Astrocyte (in vitro differentiated cells and primary cell): ENCODE results near the gene ADRA2C. TPM values are rescaled to one million over a fixed set of nuclear protein-coding genes. Genes with fewer than 3 reads are reported as not detected.

ENCODE experiments used
- DNase-seq: peaks from one replicate; pipeline ENCODE4 v3.0.0-alpha.2; 2010; ENCODE audit warnings: low read depth
- FAIRE-seq: peaks from 2 replicates; lab custom pipeline; 2011; peaks lifted over from hg19 to GRCh38; lab: Jason Lieb, UNC
- H2AFZ ChIP-seq: 2 replicates; pipeline ENCODE4 v1.6.0; 2012; ENCODE audit warnings: low read depth, low read length, inconsistent platforms
- H3K27ac ChIP-seq: 2 replicates; pipeline ENCODE4 v1.5.1; 2011; ENCODE audit warnings: low read depth, low read length, inconsistent platforms
- H3K27me3 ChIP-seq: 2 replicates; pipeline ENCODE4 v1.6.0; 2011; ENCODE audit warnings: low read length, inconsistent platforms; ENCODE audit not compliant: insufficient read depth
- H3K36me3 ChIP-seq: 2 replicates; pipeline ENCODE4 v1.5.1; 2011; ENCODE audit warnings: low read length, inconsistent platforms; ENCODE audit not compliant: insufficient read depth
- H3K4me1 ChIP-seq: 2 replicates; pipeline ENCODE4 v1.5.1; 2011; ENCODE audit warnings: low read length, inconsistent platforms; ENCODE audit not compliant: insufficient read depth
- H3K4me2 ChIP-seq: 2 replicates; pipeline ENCODE4 v1.6.0; 2012; ENCODE audit warnings: low read length, inconsistent platforms
- H3K4me3 ChIP-seq: 2 replicates; pipeline ENCODE4 v1.5.1; 2011; ENCODE audit warnings: low read depth, mild to moderate bottlenecking, low read length, inconsistent platforms; ENCODE audit not compliant: insufficient read depth
- H3K79me2 ChIP-seq: 2 replicates; pipeline ENCODE4 v1.6.0; 2012; ENCODE audit warnings: mild to moderate bottlenecking, low read length, inconsistent platforms; ENCODE audit not compliant: insufficient read depth
- H3K9ac ChIP-seq: 2 replicates; pipeline ENCODE4 v1.6.0; 2012; ENCODE audit warnings: mild to moderate bottlenecking, low read length, inconsistent platforms
- H3K9me3 ChIP-seq: 2 replicates; pipeline ENCODE4 v1.5.1; 2012; ENCODE audit warnings: low read depth, mild to moderate bottlenecking, low read length, inconsistent platforms; ENCODE audit not compliant: insufficient read depth
- H4K20me1 ChIP-seq: 2 replicates; pipeline ENCODE4 v1.6.0; 2012; ENCODE audit warnings: low read length, inconsistent platforms; ENCODE audit not compliant: insufficient read depth
- H3K27ac Mint-ChIP-seq: one replicate; pipeline ENCODE4 v1.8.0; 2021; ENCODE audit warnings: mild to moderate bottlenecking, mixed read lengths; ENCODE audit not compliant: unreplicated experiment
- H3K27me3 Mint-ChIP-seq: one replicate; pipeline ENCODE4 v1.8.0; 2021; ENCODE audit warnings: low read depth, mixed read lengths; ENCODE audit not compliant: unreplicated experiment
- H3K36me3 Mint-ChIP-seq: one replicate; pipeline ENCODE4 v1.8.0; 2021; ENCODE audit warnings: low read depth, mixed read lengths; ENCODE audit not compliant: unreplicated experiment
- H3K4me1 Mint-ChIP-seq: one replicate; pipeline ENCODE4 v1.8.0; 2021; ENCODE audit warnings: low read depth, mixed read lengths; ENCODE audit not compliant: unreplicated experiment
- H3K4me3 Mint-ChIP-seq: one replicate; pipeline ENCODE4 v1.8.0; 2021; ENCODE audit warnings: mild to moderate bottlenecking, moderate library complexity, mixed read lengths; ENCODE audit not compliant: unreplicated experiment
- H3K9me3 Mint-ChIP-seq: one replicate; pipeline ENCODE4 v1.8.0; 2021; ENCODE audit warnings: mild to moderate bottlenecking, mixed read lengths; ENCODE audit not compliant: unreplicated experiment
- CTCF ChIP-seq: IDR thresholded peaks from 2 replicates; pipeline ENCODE4 v1.5.1; 2011; ENCODE audit warnings: low read depth, mild to moderate bottlenecking, inconsistent platforms, low read length, moderate library complexity; ENCODE audit not compliant: insufficient read depth
- EZH2 ChIP-seq: IDR thresholded peaks from 2 replicates; pipeline ENCODE4 v1.6.1; 2012; ENCODE audit warnings: mild to moderate bottlenecking, low read length, inconsistent platforms; ENCODE audit not compliant: insufficient read depth
- total RNA-seq: library from RNA; stranded (reverse); gene quantifications from 2 replicates; pipeline ENCODE4 v1.2.1, GENCODE V29; 2021

ADRA2C gene
- total RNA-seq, 1 donor from 2014 or later = 4.2 TPM

- FAIRE-seq = no peak
Observed at GRCh38 chr4:3762264-3762663, 3.9 kb upstream of the ADRA2C start.

GRCh38 chr4:3762753-3763549 is 3.2 kb upstream of the ADRA2C start:
- Histone ChIP-seq H3K9me3 (peaks cover 5% of the 10 kb centered on the region), H3K4me1 (no peaks in the 10 kb centered on the region), H3K9ac (no peak overlapping the region), H2AFZ (no peak overlapping the region), H4K20me1 (no peaks in the 10 kb centered on the region), H3K36me3 (no peaks in the 10 kb centered on the region), H3K79me2 (no peaks in the 10 kb centered on the region), H3K27ac (no peak overlapping the region), H3K27me3 (peaks cover 13% of the 10 kb centered on the region), H3K4me2 (no peak overlapping the region), H3K4me3 (no peak overlapping the region)
- H3K27me3 Mint-ChIP-seq = peaks cover 42% of the 10 kb centered on the region
- DNase-seq = no peak
- no peak for FAIRE-seq
- no peak for TF ChIP-seq CTCF
- no peak for TF ChIP-seq EZH2
- H3K9me3 Mint-ChIP-seq = peaks cover 2% of the 10 kb centered on the region
- no peak overlapping the region for H3K27ac Mint-ChIP-seq
- H3K36me3 Mint-ChIP-seq = no peaks in the 10 kb centered on the region
- peaks cover 1% of the 10 kb centered on the region for H3K4me1 Mint-ChIP-seq
- H3K4me3 Mint-ChIP-seq = no peak overlapping the region

More at GRCh38 chr4:3762264-3762663, 3.9 kb upstream of the ADRA2C start:
- DNase-seq = no peak
- Histone ChIP-seq H3K79me2 (no peaks in the 10 kb centered on the region), H3K4me1 (no peaks in the 10 kb centered on the region), H2AFZ (no peak overlapping the region), H3K36me3 (no peaks in the 10 kb centered on the region), H4K20me1 (no peaks in the 10 kb centered on the region), H3K27ac (no peak overlapping the region), H3K4me3 (no peak overlapping the region), H3K9ac (no peak overlapping the region), H3K27me3 (peaks cover 13% of the 10 kb centered on the region), H3K9me3 (peaks cover 5% of the 10 kb centered on the region), H3K4me2 (no peak overlapping the region)
- H3K27ac Mint-ChIP-seq = no peak overlapping the region
- no peak overlapping the region for H3K4me3 Mint-ChIP-seq
- no peaks in the 10 kb centered on the region for H3K4me1 Mint-ChIP-seq
- no peaks in the 10 kb centered on the region for H3K36me3 Mint-ChIP-seq
- peaks cover 38% of the 10 kb centered on the region for H3K27me3 Mint-ChIP-seq
- no peaks in the 10 kb centered on the region for H3K9me3 Mint-ChIP-seq
- TF ChIP-seq CTCF (no peak), EZH2 (no peak)
